Urinary bladder (tissue), 4 donors: ENCODE results near the gene DYNC1I1. TPM values are rescaled to one million over a fixed set of nuclear protein-coding genes. Genes with fewer than 3 reads are reported as not detected.
"Not testable (repeated sequence)": the region's sequence is repeated elsewhere in the genome, so short reads cannot be mapped to it uniquely, and the experiment has no call there.

Experiments used
- DNase-seq: peaks from one replicate; pipeline ENCODE4 v3.0.0-alpha.2; 2015; ENCODE audit errors: extremely low spot score
- H3K27ac ChIP-seq: one replicate; pipeline ENCODE4 v1.5.1; 2013; ENCODE audit warnings: low read depth, mild to moderate bottlenecking, moderate library complexity
- H3K36me3 ChIP-seq: one replicate; pipeline ENCODE4 v1.6.1; 2013; ENCODE audit warnings: mild to moderate bottlenecking, moderate library complexity; ENCODE audit not compliant: insufficient read depth
- H3K4me1 ChIP-seq: one replicate; pipeline ENCODE4 v1.6.1; 2013; ENCODE audit warnings: mild to moderate bottlenecking, moderate library complexity; ENCODE audit not compliant: insufficient read depth
- H3K4me3 ChIP-seq: one replicate; pipeline ENCODE4 v1.5.1; 2013; ENCODE audit warnings: low read depth, low read length
- WGBS: extraction: QIAGEN DNeasy Blood & Tissue Kit; methylation state at CpG from one replicate; pipeline ENCODE4 v1.1.7; 2013; 5-methylcytosine and 5-hydroxymethylcytosine counted together
- polyA plus RNA-seq: library from polyadenylated mRNA; stranded (reverse); fragments of 200-250 nt; gene quantifications from one replicate; pipeline ENCODE4 v1.2.3, GENCODE V29; 2013
- total RNA-seq: library from RNA; depleted of rRNA; stranded (reverse); fragments of >200 nt; gene quantifications from one replicate; pipeline ENCODE4 v1.2.3, GENCODE V29; 2014
- donor health status: healthy with polysubstance abuse.
- donor health status: healthy.

Gene DYNC1I1
- total and polyA plus RNA-seq, 2 donors = 2.2 to 34.4 TPM

DNA sequence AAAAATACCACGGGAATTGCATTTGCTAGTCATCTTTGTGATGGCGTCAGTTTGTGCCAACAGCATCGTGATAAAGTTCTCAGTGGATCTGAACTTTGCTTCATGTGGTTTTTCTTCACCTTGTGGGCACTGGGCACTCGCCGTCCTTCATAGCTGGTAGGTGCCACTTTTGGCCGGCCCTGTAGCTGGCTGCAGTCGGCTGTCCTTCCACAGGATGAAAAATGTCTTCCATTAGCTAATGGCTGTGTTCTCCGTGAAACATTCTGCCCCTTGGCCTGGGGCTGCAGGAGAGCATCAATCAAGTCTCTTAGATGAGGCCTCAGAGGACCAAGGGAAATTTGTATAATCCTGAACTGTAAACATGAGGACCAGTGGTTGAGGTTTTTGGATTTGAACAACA is 145.3 kb downstream of the DYNC1I1 start:
- H3K4me1 ChIP-seq = no peaks in the 10 kb centered on the region
- no peaks in the 10 kb centered on the region for H3K36me3 ChIP-seq
- no peak for DNase-seq
- WGBS = 84% methylated on average over 8 of the region's 8 CpGs
- H3K27ac ChIP-seq = no peak overlapping the region
- no peak overlapping the region for H3K4me3 ChIP-seq

DNA sequence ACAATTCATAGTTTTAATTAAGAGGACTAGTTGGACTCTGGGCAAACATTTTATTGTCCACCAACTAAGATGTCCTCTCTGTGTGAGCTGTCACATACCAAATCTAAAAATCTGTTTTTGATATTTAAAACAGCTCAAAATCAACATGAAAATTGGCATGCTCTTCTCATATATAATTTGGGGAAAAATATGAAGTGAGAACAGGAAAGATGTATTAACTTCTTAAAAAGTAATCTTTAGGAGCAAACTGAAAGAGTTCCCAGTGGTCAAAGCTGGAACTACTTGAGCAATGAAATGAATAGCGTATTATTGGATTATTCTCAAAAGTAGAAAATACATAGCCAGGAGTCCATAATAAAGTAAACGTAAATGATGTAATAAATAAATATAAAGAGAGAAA is 147.2 kb downstream of the DYNC1I1 start:
- no peaks in the 10 kb centered on the region for H3K4me1 ChIP-seq
- WGBS = 73% methylated on average over 2 of the region's 2 CpGs
- H3K36me3 ChIP-seq = no peaks in the 10 kb centered on the region

DNA sequence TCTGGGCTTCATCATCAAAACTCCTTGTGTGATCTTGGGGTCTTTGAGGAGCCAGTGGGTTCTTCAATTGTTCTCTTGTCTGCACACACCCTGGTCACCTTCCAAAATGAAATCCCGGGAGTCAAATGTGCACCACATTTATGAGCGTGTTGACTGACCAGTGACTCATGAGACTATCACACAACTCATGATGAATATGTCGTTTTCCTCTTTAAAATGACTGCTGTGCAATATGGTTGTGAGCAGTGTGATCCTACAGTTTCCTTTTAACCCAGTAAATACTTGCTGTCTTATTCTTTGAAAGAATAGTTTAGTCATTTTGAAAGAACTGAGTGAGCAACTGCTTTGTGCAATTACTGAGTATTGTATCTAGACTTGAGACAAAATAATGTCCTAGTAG is 149.2 kb downstream of the DYNC1I1 start:
- Histone ChIP-seq H3K36me3 (no peaks in the 10 kb centered on the region), H3K27ac (no peak overlapping the region), H3K4me3 (no peak overlapping the region), H3K4me1 (no peaks in the 10 kb centered on the region)
- 61% methylated on average over 3 of the region's 3 CpGs for WGBS
- no peak for DNase-seq

More for the DNA sequence above, 147.2 kb downstream of the DYNC1I1 start:
- H3K4me3 ChIP-seq = no peak overlapping the region
- no peak overlapping the region for H3K27ac ChIP-seq
- DNase-seq = no peak

DNA sequence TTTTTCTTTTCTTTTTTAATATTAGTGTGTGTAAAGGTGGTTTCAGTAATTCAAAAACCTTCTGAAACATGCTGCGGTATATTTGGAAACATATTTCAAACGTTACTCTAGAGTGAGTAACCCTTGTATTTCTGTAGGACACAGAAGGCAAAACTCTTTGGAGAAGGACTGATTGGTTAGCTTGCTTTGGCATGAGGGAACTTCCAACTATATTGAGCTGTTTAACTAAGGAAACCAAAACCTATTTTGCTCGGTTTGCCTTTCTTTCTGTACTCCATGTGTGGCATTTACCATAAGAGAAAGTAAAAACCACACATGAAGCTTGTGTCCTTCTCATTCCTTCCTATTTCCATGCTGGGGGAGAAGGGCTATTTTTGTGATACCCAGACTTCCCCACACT is 149.8 kb downstream of the DYNC1I1 start:
- H3K4me3 ChIP-seq = no peak overlapping the region
- DNase-seq = no peak
- 68% methylated on average over 3 of the region's 3 CpGs for WGBS
- H3K36me3 ChIP-seq = no peaks in the 10 kb centered on the region
- no peaks in the 10 kb centered on the region for H3K4me1 ChIP-seq
- H3K27ac ChIP-seq = no peak overlapping the region

DNA sequence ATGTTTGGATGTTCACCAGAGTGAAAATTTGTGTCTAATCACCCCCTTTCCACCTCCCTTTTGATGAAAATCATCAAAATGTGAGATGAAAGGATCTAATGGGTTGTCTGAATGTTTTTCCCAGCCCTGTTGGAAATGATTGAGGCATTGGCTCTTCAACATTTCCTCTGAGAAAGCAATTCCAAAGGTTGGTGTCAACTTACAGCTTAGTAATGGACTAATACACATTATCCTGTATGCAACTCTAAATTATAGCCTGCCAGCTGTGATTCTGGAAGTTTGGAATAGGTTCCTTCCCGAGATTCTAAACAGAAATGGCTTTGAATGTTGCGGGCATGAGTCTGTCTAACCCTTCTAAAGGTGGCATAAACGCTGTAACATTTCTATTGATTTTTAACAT is 152.9 kb downstream of the DYNC1I1 start:
- 57% methylated on average over 3 of the region's 3 CpGs for WGBS
- DNase-seq = no peak

DNA sequence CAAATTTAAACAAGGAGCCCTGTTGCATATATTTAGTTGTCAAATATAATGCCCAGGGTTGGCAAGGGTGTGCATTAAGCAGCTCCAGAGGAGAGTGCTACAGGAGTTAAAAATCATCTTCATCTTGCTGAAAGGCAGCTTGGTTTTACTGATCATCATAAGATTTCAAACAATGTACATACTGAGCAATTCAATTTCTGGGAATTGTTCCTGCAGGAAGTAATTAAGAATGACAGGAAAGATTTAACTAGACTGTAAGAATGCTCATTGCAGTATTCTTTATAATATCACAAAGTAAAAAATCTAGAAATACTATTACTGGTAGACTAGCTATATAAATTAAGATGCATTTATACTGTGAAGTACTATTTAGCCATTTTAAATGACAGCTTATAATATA is 153.6 kb downstream of the DYNC1I1 start:
- H3K27ac ChIP-seq = no peak overlapping the region
- H3K4me1 ChIP-seq = no peaks in the 10 kb centered on the region
- no peak overlapping the region for H3K4me3 ChIP-seq
- no peaks in the 10 kb centered on the region for H3K36me3 ChIP-seq
- no peak for DNase-seq

More for the DNA sequence above, 152.9 kb downstream of the DYNC1I1 start:
- Histone ChIP-seq H3K27ac (no peak overlapping the region), H3K4me3 (no peak overlapping the region), H3K4me1 (no peaks in the 10 kb centered on the region), H3K36me3 (no peaks in the 10 kb centered on the region)

DNA sequence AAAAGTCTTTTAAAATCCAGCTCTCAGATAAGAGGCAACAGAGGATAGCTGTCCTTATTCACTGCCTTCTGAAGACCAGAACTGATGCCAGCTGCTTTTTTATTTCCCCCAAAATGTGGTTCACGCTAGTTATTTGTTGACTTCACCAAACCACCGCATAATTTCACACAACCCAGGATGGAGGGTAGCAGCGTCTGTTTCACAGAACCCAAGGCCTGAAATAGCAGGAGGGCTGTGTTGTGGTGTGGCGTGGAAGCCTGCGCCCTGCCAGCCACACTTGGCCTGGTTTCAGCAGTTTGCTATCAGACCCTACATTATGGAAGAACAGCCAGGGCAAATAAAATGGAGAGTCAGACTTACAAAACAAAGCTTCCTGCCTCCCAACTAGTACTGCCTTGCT is 155.4 kb downstream of the DYNC1I1 start:
- Histone ChIP-seq H3K27ac (no peak overlapping the region), H3K4me3 (no peak overlapping the region), H3K4me1 (no peaks in the 10 kb centered on the region), H3K36me3 (no peaks in the 10 kb centered on the region)
- no peak for DNase-seq
- WGBS = 38% methylated on average over 5 of the region's 5 CpGs

DNA sequence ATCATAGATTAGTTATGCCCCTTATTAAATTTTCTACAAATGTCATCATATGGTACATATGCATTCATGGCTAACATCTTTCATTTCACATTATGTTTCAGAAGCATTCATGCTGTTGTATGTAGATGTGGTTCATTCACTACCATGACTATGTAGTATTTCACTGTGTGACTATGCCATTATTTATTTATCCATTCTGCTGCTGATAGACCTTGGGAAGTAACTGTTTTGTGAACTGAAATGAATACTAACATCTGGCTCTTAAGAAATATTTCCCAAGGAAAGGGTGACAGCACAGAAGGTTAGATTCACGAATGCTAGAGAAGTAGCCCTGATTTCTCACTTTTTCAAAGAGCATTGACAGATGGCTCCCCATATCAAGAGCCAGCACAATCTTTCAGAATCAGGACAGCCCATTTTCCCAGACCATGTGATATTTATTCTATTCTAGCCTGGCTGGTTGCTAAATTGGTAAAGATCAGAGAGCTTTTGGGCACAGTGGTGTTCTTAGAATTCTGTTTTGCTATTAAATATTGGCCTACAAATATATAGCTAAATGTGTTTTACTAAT is 157.4 kb downstream of the DYNC1I1 start:
- Histone ChIP-seq H3K27ac (no peak overlapping the region), H3K4me1 (no peaks in the 10 kb centered on the region), H3K36me3 (no peaks in the 10 kb centered on the region), H3K4me3 (no peak overlapping the region)
- no peak for DNase-seq
- WGBS = 77% methylated on average over 1 of the region's 1 CpG

DNA sequence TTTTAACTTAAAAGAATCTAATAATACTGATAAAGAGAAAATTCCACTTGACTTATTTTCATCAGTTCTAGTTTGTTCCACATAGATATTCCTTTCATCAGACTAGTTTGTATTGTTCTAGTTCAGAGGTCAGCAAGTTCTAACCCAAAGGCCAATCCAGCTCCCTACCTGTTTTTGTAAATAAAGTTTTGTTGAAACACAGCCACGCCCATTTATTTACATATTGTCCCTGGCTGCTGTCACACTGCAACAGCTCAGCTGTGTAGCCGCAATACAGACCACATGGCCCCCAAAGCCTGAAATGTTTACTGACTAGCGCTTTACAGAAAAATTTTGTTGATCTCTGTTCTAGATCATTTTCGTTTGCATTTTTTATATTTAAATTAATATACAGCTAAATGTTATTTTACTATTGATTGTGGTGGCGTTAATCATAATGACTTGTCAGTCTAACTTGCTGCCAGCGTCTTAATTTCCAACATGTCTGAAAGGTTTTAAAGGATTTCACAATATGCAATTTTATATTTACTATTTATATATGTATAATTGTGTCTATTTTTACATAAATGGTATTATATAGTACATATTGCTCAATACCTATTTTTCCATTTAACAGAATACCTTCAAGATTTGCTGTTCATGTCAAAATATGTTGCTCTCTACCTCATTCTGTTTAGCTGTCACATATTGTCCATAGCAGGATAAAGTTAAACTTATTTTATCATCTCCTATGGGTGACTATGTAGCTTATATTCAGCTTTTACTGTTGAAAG is 159.3 kb downstream of the DYNC1I1 start:
- DNase-seq = no peak
- H3K4me3 ChIP-seq = no peak overlapping the region
- 78% methylated on average over 6 of the region's 6 CpGs for WGBS
- H3K27ac ChIP-seq = no peak overlapping the region
- no peaks in the 10 kb centered on the region for H3K4me1 ChIP-seq
- no peaks in the 10 kb centered on the region for H3K36me3 ChIP-seq

DNA sequence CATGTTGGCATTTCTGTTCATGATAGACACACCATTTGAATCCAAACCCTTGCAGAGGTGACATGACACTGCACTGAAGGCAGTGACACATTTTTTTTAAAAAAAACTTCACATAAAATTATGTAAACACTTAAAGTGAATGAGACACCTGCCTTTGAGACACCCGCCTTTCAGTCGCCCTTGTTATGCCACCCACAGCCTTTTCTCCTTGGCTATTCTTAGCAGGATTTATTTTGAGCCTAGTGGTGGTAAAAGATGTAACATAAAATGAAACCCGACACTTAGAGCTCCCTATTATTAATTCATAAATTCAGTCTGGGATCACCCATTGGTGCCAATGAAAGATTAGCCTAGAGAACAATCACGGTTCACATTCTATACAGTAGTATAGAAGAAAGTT is 161.3 kb downstream of the DYNC1I1 start:
- no peak overlapping the region for H3K27ac ChIP-seq
- 73% methylated on average over 4 of the region's 4 CpGs for WGBS

DNA sequence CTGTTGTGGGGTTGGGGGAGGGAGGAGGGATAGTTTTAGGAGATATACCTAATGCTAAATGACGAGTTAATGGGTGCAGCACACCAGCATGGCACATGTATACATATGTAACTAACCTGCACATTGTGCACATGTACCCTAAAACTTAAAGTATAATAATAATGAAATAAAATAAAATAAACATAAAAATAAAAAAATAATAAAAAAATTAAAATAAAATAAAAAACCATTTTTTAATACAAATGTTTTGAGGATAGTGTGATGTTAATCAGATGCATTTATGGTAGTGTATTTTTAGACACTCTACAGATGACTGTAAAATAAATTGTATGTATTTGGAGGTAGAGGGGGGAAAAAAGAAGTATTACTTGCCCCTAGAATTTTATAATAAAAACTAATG is 172.5 kb downstream of the DYNC1I1 start:
- not testable (repeated sequence) for H3K4me1 ChIP-seq, DNase-seq, H3K36me3 ChIP-seq, H3K27ac ChIP-seq, H3K4me3 ChIP-seq
- WGBS = no CpG with 5 or more reads among the region's 1 CpG

More for the DNA sequence above, 161.3 kb downstream of the DYNC1I1 start:
- no peaks in the 10 kb centered on the region for H3K4me1 ChIP-seq
- no peaks in the 10 kb centered on the region for H3K36me3 ChIP-seq
- no peak overlapping the region for H3K4me3 ChIP-seq
- no peak for DNase-seq

DNA sequence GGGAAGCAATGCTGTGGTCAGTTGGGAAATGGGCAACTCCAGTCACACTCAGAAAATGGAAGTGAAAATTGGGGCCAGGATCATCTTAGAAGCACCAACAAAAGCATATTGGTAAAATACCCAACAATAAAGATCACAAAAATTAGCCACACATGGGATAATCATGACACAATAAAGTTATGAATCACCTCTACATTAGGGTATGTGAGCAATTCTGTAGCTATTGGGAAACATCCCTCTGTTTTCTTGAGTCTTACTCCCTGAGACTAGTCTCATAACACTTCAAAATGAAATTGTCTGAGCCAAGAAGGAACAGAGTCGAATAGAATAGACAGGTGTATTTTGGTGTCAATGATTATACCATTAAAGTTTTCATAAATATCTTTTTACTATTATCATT is 178.3 kb downstream of the DYNC1I1 start:
- Histone ChIP-seq H3K27ac (no peak overlapping the region), H3K4me1 (no peaks in the 10 kb centered on the region), H3K36me3 (no peaks in the 10 kb centered on the region), H3K4me3 (no peak overlapping the region)
- 89% methylated on average over 1 of the region's 1 CpG for WGBS
- DNase-seq = no peak

DNA sequence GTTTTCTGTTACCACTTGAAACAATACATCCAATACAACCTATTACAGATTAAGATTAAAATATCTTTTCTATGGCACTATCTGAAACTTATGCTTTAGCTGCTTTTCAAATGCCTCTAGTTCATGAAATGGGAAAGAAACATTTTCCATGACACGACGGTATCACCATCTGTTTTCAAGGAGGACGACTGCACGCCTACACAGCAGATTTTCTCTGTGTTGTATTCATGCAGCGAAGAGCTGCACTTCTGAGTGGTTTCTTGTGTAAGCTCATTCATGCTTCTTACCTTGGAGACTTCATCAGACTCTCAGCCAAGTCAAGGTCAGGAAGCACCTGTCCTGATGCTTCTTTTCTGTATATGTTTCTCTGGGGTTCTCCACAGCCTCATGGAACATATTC is 179.2 kb downstream of the DYNC1I1 start:
- 82% methylated on average over 5 of the region's 5 CpGs for WGBS
- no peak for DNase-seq
- Histone ChIP-seq H3K27ac (no peak overlapping the region), H3K4me3 (no peak overlapping the region), H3K4me1 (no peaks in the 10 kb centered on the region), H3K36me3 (no peaks in the 10 kb centered on the region)

DNA sequence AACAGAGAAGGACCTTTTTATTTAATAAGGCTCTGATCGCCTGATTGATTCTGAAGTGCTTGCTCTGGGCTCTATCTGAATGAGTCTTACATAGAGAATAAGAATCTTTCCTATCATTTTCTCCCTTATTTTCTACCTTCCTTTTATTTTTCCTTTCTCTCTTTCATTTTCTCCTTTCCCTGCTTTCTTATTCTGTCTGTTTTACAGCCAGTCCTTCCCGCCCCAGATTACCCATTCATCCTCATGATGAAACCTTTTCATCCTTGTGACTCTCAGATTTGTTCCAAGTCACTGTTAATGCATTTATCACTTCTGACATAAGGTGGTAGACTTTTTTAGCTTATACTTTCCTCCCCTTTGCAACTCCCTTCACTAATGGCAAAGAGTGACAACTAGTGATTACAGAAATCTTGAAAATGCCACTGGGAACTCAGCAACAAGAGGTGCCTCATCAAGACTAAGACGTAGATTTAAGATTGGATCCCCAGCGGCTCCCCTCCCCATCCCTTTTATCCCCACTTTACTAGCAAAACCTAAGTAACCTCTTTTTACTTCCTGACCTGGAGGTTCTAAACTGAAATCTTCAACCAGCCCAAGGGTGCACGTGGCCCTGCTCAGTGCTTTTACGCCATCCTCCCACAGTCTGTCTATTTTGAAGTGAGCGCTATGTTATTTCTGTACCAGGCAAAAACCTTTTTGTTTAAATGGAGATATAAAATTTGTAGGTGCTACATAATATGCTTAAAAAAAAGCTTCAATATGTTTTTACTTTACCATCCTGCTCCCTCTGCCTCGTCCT is 179.8 kb downstream of the DYNC1I1 start:
- no peak for DNase-seq
- 76% methylated on average over 8 of the region's 8 CpGs for WGBS
- Histone ChIP-seq H3K36me3 (no peaks in the 10 kb centered on the region), H3K4me3 (no peak overlapping the region), H3K27ac (no peak overlapping the region), H3K4me1 (no peaks in the 10 kb centered on the region)
